Left ventricle myocardium inferior (tissue), 1 donor: Measurements from ENCODE around the gene SPON1. TPM values are rescaled to one million over a fixed set of nuclear protein-coding genes. Genes with fewer than 3 reads are reported as not detected.

Experiments
- DNase-seq: peaks from one replicate; pipeline ENCODE4 v3.0.0-alpha.2; 2020
- H3K27ac ChIP-seq: fragments of 200-600 bp; replicated peaks from 2 replicates; pipeline ENCODE4 v1.8.0; 2021
- H3K27me3 ChIP-seq: fragments of 200-600 bp; 2 replicates; pipeline ENCODE4 v1.8.0; 2021; ENCODE audit warnings: low read depth
- H3K36me3 ChIP-seq: fragments of 200-600 bp; 2 replicates; pipeline ENCODE4 v1.8.0; 2021
- H3K4me1 ChIP-seq: fragments of 200-600 bp; 2 replicates; pipeline ENCODE4 v1.8.0; 2021
- H3K4me3 ChIP-seq: fragments of 200-600 bp; 2 replicates; pipeline ENCODE4 v1.8.0; 2021; ENCODE audit warnings: mild to moderate bottlenecking, moderate library complexity
- H3K9me3 ChIP-seq: fragments of 200-600 bp; replicated peaks from 2 replicates; pipeline ENCODE4 v1.8.0; 2021
- intact Hi-C: fragments of 100-400 bp; cut with micrococcal nuclease; formaldehyde crosslinking; loops from one replicate; pipeline ENCODE4 v1.11.0; 2022
- total RNA-seq: library from RNA; stranded (reverse); fragmentation: NEBNext Ultra II Directional; extraction: Animal tissue kit (Norgen Biotek cat#: 25700); gene quantifications from one replicate; pipeline ENCODE4 v1.2.1, GENCODE V29; 2021
- TF ChIP-seq, protein P1 (sequence below): fragments of 200-600 bp; IDR thresholded peaks from 2 replicates; pipeline ENCODE4 v1.8.0; 2021; ENCODE audit warnings: antibody characterized with exemption, mild to moderate bottlenecking, borderline replicate concordance
- donor health status: DM: no; HTN: yes; CAD: no; lungs with severe emphysema.

Gene SPON1
- total RNA-seq, 1 donor from 2014 or later: 9.4 TPM

DNA sequence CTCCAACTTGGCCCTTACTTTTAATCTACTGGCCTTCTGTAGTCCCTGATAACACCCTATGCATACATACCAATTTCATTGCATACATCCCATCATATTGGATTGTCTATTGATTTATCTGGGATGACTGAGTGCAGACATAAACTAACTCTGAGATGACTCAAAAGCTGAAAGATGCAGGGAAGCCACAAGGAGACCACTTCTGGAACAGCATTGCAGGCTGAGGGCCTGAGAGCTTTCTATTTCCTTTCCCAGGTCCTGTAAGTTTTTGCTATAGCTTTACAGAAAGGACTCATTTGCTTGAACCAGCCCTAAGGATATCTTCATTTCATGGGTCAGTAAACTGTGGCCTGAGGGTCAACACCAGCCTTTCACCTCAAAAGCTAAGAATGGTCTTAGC lies 15.1 kb upstream of the SPON1 start:
- intact Hi-C loops: no loop called here

DNA sequence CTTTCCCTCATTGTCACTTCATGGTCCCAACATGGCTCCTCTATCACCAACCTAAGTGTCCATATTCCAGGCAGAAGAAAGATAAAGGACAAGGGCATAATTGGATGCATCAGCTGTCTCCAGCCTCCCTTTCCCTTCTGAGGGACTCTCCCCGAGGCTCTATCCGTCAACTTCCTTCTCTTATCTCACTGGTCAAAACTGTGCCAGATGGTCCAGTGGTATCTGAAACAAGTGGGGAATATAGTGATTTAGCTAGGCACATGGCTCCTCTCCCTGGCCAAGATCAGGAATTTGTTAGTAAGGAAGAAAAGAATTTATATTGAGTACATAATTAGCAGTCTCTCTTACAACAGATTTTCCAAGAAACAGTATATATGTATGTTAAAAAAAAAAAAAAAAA lies 12.6 kb upstream of the SPON1 start:
- TF ChIP-seq, protein P1, sequence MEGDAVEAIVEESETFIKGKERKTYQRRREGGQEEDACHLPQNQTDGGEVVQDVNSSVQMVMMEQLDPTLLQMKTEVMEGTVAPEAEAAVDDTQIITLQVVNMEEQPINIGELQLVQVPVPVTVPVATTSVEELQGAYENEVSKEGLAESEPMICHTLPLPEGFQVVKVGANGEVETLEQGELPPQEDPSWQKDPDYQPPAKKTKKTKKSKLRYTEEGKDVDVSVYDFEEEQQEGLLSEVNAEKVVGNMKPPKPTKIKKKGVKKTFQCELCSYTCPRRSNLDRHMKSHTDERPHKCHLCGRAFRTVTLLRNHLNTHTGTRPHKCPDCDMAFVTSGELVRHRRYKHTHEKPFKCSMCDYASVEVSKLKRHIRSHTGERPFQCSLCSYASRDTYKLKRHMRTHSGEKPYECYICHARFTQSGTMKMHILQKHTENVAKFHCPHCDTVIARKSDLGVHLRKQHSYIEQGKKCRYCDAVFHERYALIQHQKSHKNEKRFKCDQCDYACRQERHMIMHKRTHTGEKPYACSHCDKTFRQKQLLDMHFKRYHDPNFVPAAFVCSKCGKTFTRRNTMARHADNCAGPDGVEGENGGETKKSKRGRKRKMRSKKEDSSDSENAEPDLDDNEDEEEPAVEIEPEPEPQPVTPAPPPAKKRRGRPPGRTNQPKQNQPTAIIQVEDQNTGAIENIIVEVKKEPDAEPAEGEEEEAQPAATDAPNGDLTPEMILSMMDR: no peak
- Histone ChIP-seq H3K4me3 (no peak overlapping the region), H3K9me3 (no peaks in the 10 kb centered on the region), H3K36me3 (no peaks in the 10 kb centered on the region), H3K27ac (no peak overlapping the region), H3K27me3 (peaks cover 61% of the 10 kb centered on the region), H3K4me1 (no peaks in the 10 kb centered on the region)
- intact Hi-C loops: no loop called here
- no peak for DNase-seq

More for the DNA sequence above, 15.1 kb upstream of the SPON1 start:
- Histone ChIP-seq H3K4me1 (no peaks in the 10 kb centered on the region), H3K27me3 (peaks cover 39% of the 10 kb centered on the region), H3K27ac (no peak overlapping the region), H3K4me3 (no peak overlapping the region), H3K9me3 (no peaks in the 10 kb centered on the region), H3K36me3 (no peaks in the 10 kb centered on the region)
- DNase-seq: no peak
- TF ChIP-seq, protein P1: no peak

DNA sequence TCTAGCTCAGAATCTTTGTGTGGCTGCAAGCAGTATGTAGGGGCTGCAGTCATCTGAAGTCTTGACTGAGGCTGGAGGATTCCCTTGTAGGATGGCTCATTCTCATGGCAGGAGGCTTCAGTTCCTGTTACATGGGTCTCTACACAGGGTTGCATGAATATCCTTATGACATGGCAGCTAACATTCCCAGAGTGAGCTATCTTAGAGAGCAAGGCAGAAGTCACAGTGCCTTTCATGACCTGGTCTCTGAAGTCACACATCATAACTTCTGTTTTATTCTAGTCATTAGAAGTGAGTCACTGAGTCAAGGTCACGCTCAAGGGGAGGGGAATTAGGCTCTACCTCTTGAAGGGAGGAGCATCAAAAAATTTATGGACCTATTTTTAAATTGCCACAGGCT lies 10.3 kb upstream of the SPON1 start:
- intact Hi-C loops: no loop called here
- Histone ChIP-seq H3K27me3 (peaks cover 83% of the 10 kb centered on the region), H3K27ac (no peak overlapping the region), H3K36me3 (no peaks in the 10 kb centered on the region), H3K4me1 (no peaks in the 10 kb centered on the region), H3K9me3 (no peaks in the 10 kb centered on the region), H3K4me3 (no peak overlapping the region)
- TF ChIP-seq, protein P1: no peak
- no peak for DNase-seq

DNA sequence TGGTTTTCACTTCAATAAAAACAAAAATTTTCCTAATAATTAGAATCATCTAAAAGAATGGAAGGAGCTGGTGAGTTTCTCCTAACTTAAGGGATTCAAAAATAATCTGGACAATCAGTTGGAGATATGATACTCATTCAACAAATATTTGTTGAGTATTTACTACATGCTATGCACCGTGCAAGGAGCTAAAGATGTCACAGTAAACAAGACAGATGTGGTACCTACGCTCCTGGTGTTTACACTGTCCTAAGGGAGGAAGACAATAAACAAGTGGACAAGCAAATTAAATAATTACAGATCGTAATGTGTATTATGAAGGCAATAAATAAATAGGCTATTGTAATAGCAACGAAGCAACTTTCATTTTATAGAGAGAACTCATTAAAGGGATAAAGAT lies 9.9 kb upstream of the SPON1 start:
- DNase-seq: no peak
- Histone ChIP-seq H3K4me3 (no peak overlapping the region), H3K9me3 (no peaks in the 10 kb centered on the region), H3K4me1 (no peaks in the 10 kb centered on the region), H3K27me3 (peaks cover 86% of the 10 kb centered on the region), H3K27ac (no peak overlapping the region), H3K36me3 (no peaks in the 10 kb centered on the region)
- TF ChIP-seq, protein P1: no peak
- intact Hi-C loops: no loop called here

DNA sequence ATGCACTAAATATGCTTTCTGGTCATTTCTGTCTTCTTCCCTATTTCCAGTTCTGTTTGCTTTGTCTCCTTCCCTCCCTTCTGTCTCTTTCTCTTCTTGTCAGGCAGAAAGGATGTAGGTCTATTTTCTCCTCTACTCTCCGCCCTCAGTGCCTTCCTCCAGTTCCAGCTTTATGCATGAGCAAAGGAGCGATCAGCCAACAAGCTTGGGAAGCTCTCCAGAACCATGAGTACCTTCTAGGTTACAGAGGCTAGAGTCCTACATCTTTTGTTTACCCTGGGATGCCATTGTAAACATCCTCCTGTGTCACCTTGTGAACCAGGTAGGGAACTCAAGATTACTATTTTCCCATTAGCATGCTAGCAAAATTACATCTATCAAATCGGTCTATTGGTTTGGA lies 7.9 kb upstream of the SPON1 start:
- Histone ChIP-seq H3K27me3 (peaks cover 87% of the 10 kb centered on the region), H3K4me3 (no peak overlapping the region), H3K4me1 (no peaks in the 10 kb centered on the region), H3K36me3 (no peaks in the 10 kb centered on the region), H3K9me3 (no peaks in the 10 kb centered on the region), H3K27ac (no peak overlapping the region)
- TF ChIP-seq, protein P1: no peak
- intact Hi-C loops: no loop called here
- no peak for DNase-seq
